IMR-90 (cell line): ENCODE measurements around the gene HAUS7. TPM values are rescaled to one million over a fixed set of nuclear protein-coding genes. Genes with fewer than 3 reads are reported as not detected.

ENCODE experiments used
- ATAC-seq: fragments of 200-7000 bp; cut with Tn5 transposase; 2 replicates; pipeline ENCODE4 v1.9.1; 2020; ENCODE audit warnings: low read depth, mild to moderate bottlenecking, moderate library complexity
- BruUV-seq: library from RNA; stranded (reverse); fragments of 400-500 nt; replicated peaks from 2 replicates; lab custom pipeline; 2021; lab: Mats Ljungman, UMichigan
- CTCF ChIA-PET: fragments of 300-600 bp; formaldehyde crosslinking; extraction: SDS; loops from one replicate; lab custom pipeline; 2021; ENCODE audit warnings: antibody characterized with exemption; lab: Yijun Ruan, JAX
- POLR2A ChIA-PET: fragments of 300-600 bp; sonication (Branson Sonifier 250); formaldehyde crosslinking; loops from one replicate; lab custom pipeline; 2022; ENCODE audit warnings: antibody characterized with exemption; ENCODE audit not compliant: unreplicated experiment; lab: Charles Lee
- DNase-seq: peaks from one replicate; pipeline ENCODE4 v3.0.0; 2013
- H2AFZ ChIP-seq: replicated peaks from 2 replicates; pipeline ENCODE3; 2013; ENCODE audit warnings: low read length, mild to moderate bottlenecking; ENCODE audit not compliant: poor library complexity
- H2AK5ac ChIP-seq: 2 replicates; pipeline ENCODE4 v1.6.1; 2013; ENCODE audit warnings: low read depth, low read length, inconsistent platforms
- H2AK9ac ChIP-seq: replicated peaks from 2 replicates; pipeline ENCODE3; 2013; ENCODE audit warnings: mild to moderate bottlenecking, low read depth, low read length, moderate library complexity; ENCODE audit not compliant: poor library complexity
- H2BK120ac ChIP-seq: 2 replicates; pipeline ENCODE4 v1.6.1; 2013; ENCODE audit warnings: low read depth, low read length, inconsistent platforms
- H2BK15ac ChIP-seq: 3 replicates; pipeline ENCODE4 v1.6.1; 2013; ENCODE audit warnings: low read depth, low read length, inconsistent platforms
- H2BK20ac ChIP-seq: 2 replicates; pipeline ENCODE4 v1.6.1; 2013; ENCODE audit warnings: low read depth, mild to moderate bottlenecking, inconsistent platforms, low read length, moderate library complexity
- H2BK5ac ChIP-seq: 2 replicates; pipeline ENCODE4 v1.6.1; 2013; ENCODE audit warnings: mild to moderate bottlenecking, low read depth, low read length, inconsistent platforms; ENCODE audit not compliant: poor library complexity, severe bottlenecking
- H3K14ac ChIP-seq: replicated peaks from 2 replicates; pipeline ENCODE4 v1.6.1; 2013; ENCODE audit warnings: low read depth, low read length, inconsistent platforms
- H3K18ac ChIP-seq: 2 replicates; pipeline ENCODE4 v1.6.1; 2013; ENCODE audit warnings: low read depth, low read length, control low read depth
- H3K23ac ChIP-seq: 2 replicates; pipeline ENCODE4 v1.6.1; 2013; ENCODE audit warnings: low read depth, low read length, inconsistent platforms
- H3K27ac ChIP-seq: 2 replicates; pipeline ENCODE4 v1.5.1; 2013; ENCODE audit warnings: mild to moderate bottlenecking, control low read depth, low read length; ENCODE audit not compliant: insufficient read depth
- H3K27me3 ChIP-seq: 2 replicates; pipeline ENCODE4 v1.6.1; 2013; ENCODE audit warnings: low read length; ENCODE audit not compliant: control insufficient read depth, insufficient read depth
- H3K36me3 ChIP-seq: 2 replicates; pipeline ENCODE4 v1.6.1; 2013; ENCODE audit warnings: low read length, mixed read lengths; ENCODE audit not compliant: control insufficient read depth, insufficient read depth
- H3K4ac ChIP-seq: 2 replicates; pipeline ENCODE4 v1.6.1; 2013; ENCODE audit warnings: low read depth, low read length, inconsistent platforms
- H3K4me1 ChIP-seq: 2 replicates; pipeline ENCODE4 v1.6.1; 2013; ENCODE audit warnings: low read length, mixed read lengths; ENCODE audit not compliant: control insufficient read depth, insufficient read depth
- H3K4me2 ChIP-seq: 2 replicates; pipeline ENCODE4 v1.6.1; 2013; ENCODE audit warnings: low read depth, mild to moderate bottlenecking, control low read depth, low read length, moderate library complexity
- H3K4me3 ChIP-seq: 2 replicates; pipeline ENCODE4 v1.5.1; 2013; ENCODE audit warnings: low read depth, mild to moderate bottlenecking, control low read depth, low read length, moderate library complexity; ENCODE audit not compliant: insufficient read depth
- H3K56ac ChIP-seq: 2 replicates; pipeline ENCODE4 v1.6.1; 2013; ENCODE audit warnings: low read length, inconsistent platforms; ENCODE audit not compliant: insufficient read depth; ENCODE audit errors: extremely low read depth
- H3K79me1 ChIP-seq, 2 experiments: 2 replicates each; pipeline ENCODE4 v1.6.1; 2013; ENCODE audit warnings: low read length in 2 of 2, inconsistent platforms in 1 of 2, low read depth in 1 of 2
- H3K9ac ChIP-seq: 2 replicates; pipeline ENCODE4 v1.6.1; 2013; ENCODE audit warnings: low read depth, low read length, control low read depth
- H3K9me1 ChIP-seq: 2 replicates; pipeline ENCODE4 v1.6.1; 2013; ENCODE audit warnings: low read length, inconsistent platforms; ENCODE audit not compliant: insufficient read depth
- H3K9me3 ChIP-seq: 2 replicates; pipeline ENCODE4 v1.6.1; 2013; ENCODE audit warnings: low read length; ENCODE audit not compliant: control insufficient read depth, insufficient read depth
- H4K20me1 ChIP-seq: 2 replicates; pipeline ENCODE4 v1.6.1; 2013; ENCODE audit warnings: low read length, inconsistent platforms; ENCODE audit not compliant: insufficient read depth
- H4K5ac ChIP-seq: 2 replicates; pipeline ENCODE4 v1.6.1; 2013; ENCODE audit warnings: mild to moderate bottlenecking, low read depth, low read length, control low read depth
- H4K8ac ChIP-seq, 2 experiments: 2 replicates each; pipeline ENCODE4 v1.6.1; 2013; ENCODE audit warnings: low read depth in 2 of 2, low read length in 2 of 2, control low read depth in 1 of 2, inconsistent platforms in 1 of 2
- H4K91ac ChIP-seq: 2 replicates; pipeline ENCODE4 v1.6.1; 2013; ENCODE audit warnings: low read depth, low read length, inconsistent platforms; ENCODE audit not compliant: insufficient read depth
- BHLHE40 ChIP-seq: fragments of 150-350 bp; IDR thresholded peaks from 2 replicates; pipeline ENCODE4 v1.6.1; 2016; ENCODE audit warnings: mild to moderate bottlenecking, low read depth, low read length
- CEBPB ChIP-seq: IDR thresholded peaks from 2 replicates; pipeline ENCODE4 v1.6.1; 2012; ENCODE audit warnings: low read depth, low read length, improper control_type of control experiment
- CHD1 ChIP-seq: IDR thresholded peaks from 2 replicates; pipeline ENCODE4 v1.6.1; 2012; ENCODE audit warnings: low read depth, low read length, improper control_type of control experiment
- CTCF ChIP-seq: conservative IDR thresholded peaks from 2 replicates; pipeline ENCODE4 v1.5.1; 2012; ENCODE audit warnings: mild to moderate bottlenecking, low read depth, low read length, improper control_type of control experiment
- FOS ChIP-seq: fragments of 150-350 bp; IDR thresholded peaks from 2 replicates; pipeline ENCODE4 v1.6.1; 2016; ENCODE audit warnings: low read depth, low read length
- MAFK ChIP-seq: IDR thresholded peaks from 2 replicates; pipeline ENCODE4 v1.6.1; 2012; ENCODE audit warnings: low read depth, low read length, improper control_type of control experiment
- MAZ ChIP-seq: IDR thresholded peaks from 2 replicates; pipeline ENCODE4 v1.6.1; 2012; ENCODE audit warnings: low read depth, mild to moderate bottlenecking, low read length, improper control_type of control experiment, moderate library complexity, borderline replicate concordance
- MXI1 ChIP-seq: IDR thresholded peaks from 2 replicates; pipeline ENCODE4 v1.6.1; 2012; ENCODE audit warnings: low read depth, mild to moderate bottlenecking, low read length, moderate library complexity, borderline replicate concordance
- NFE2L2 ChIP-seq: fragments of 150-350 bp; IDR thresholded peaks from 2 replicates; pipeline ENCODE4 v1.6.1; 2016; ENCODE audit warnings: low read depth, mild to moderate bottlenecking, low read length
- POLR2A ChIP-seq: IDR thresholded peaks from 2 replicates; pipeline ENCODE4 v1.6.1; 2012; ENCODE audit warnings: mild to moderate bottlenecking, low read depth, low read length
- RAD21 ChIP-seq: IDR thresholded peaks from 2 replicates; pipeline ENCODE4 v1.6.1; 2012; ENCODE audit warnings: low read length, improper control_type of control experiment
- RCOR1 ChIP-seq: IDR thresholded peaks from 2 replicates; pipeline ENCODE4 v1.6.1; 2012; ENCODE audit warnings: mild to moderate bottlenecking, low read length, improper control_type of control experiment; ENCODE audit not compliant: insufficient replicate concordance
- RFX5 ChIP-seq: IDR thresholded peaks from 2 replicates; pipeline ENCODE4 v1.8.0; 2012; ENCODE audit warnings: low read depth, mild to moderate bottlenecking, low read length, moderate library complexity
- SMC3 ChIP-seq: fragments of 150-350 bp; IDR thresholded peaks from 2 replicates; pipeline ENCODE4 v1.6.1; 2016; ENCODE audit warnings: low read depth, mild to moderate bottlenecking, antibody characterized with exemption, low read length, moderate library complexity
- USF2 ChIP-seq: fragments of 150-350 bp; IDR thresholded peaks from 2 replicates; pipeline ENCODE4 v1.6.1; 2017; ENCODE audit warnings: mild to moderate bottlenecking, antibody characterized with exemption, low read length, low read depth
- WGBS, 2 experiments: methylation state at CpG; one replicate each; pipeline versions ENCODE4 v1.1.5 to v1.1.7; 2013; ENCODE audit warnings: missing lambda C conversion rate in 2 of 2; ENCODE audit not compliant: insufficient read length in 1 of 2; ENCODE audit errors: extremely low coverage in 2 of 2; 5-methylcytosine and 5-hydroxymethylcytosine counted together
- dilution Hi-C: fragments of 300-500 bp; cut with HindIII; formaldehyde crosslinking; loops from one replicate; pipeline ENCODE4 v1.14.3; 2018; ENCODE audit warnings: low sequenced_read_pairs; ENCODE audit not compliant: unreplicated experiment
- in situ Hi-C: fragments of 300-500 bp; cut with MboI; formaldehyde crosslinking; loops from 3 replicates; pipeline ENCODE4 v1.14.3; 2019; ENCODE audit warnings: low sequenced_read_pairs, inconsistent platforms, mixed read lengths
- intact Hi-C: fragments of 100-400 bp; cut with micrococcal nuclease; formaldehyde crosslinking; loops from 2 replicates; pipeline ENCODE4 v1.10.0; 2022
- polyA plus RNA-seq, 3 experiments: library from polyadenylated mRNA; depleted of rRNA; stranded (reverse); fragments of >200 nt; gene quantifications; 2 replicates each; pipeline ENCODE4 v1.2.3, GENCODE V29; 2012; ENCODE audit warnings: low replicate concordance in 1 of 3
- total RNA-seq: library from RNA; depleted of rRNA; stranded (reverse); fragments of >200 nt; gene quantifications from 2 replicates; pipeline ENCODE4 v1.2.3, GENCODE V29; 2012
- TF ChIP-seq, protein P1 (sequence below): fragments of 150-350 bp; IDR thresholded peaks from 2 replicates; pipeline ENCODE4 v1.6.1; 2016; ENCODE audit warnings: low read depth, mild to moderate bottlenecking, low read length, moderate library complexity, borderline replicate concordance

Gene HAUS7
- total and polyA plus RNA-seq, 2 of the 4 experiments (the other 2 are of a cell fraction): 10.8 to 25.9 TPM

GRCh38 chrX:153409414-153410101 is 60.8 kb downstream of the HAUS7 start:
- no peak overlapping the region for H2BK5ac ChIP-seq

More at GRCh38 chrX:153409414-153410101, 60.8 kb downstream of the HAUS7 start:
- ChIA-PET POLR2A (no interaction called here), CTCF (no interaction called here)
- ATAC-seq: no peak
- Histone ChIP-seq H3K27ac (no peak overlapping the region), H3K4me1 (no peaks in the 10 kb centered on the region), H4K8ac (no peak overlapping the region), H2AK5ac (no peak overlapping the region), H2AK9ac (no peak overlapping the region), H3K9ac (no peak overlapping the region), H4K20me1 (no peaks in the 10 kb centered on the region), H2BK15ac (no peak overlapping the region), H4K91ac (no peak overlapping the region), H3K27me3 (peaks cover 8% of the 10 kb centered on the region), H3K14ac (no peak overlapping the region), H2BK120ac (no peak overlapping the region), H3K4ac (no peak overlapping the region), H2BK20ac (no peak overlapping the region), H3K56ac (no peak overlapping the region), H2AFZ (no peak overlapping the region), H3K9me3 (no peaks in the 10 kb centered on the region; the same call in 1 of the 2 replicates), H3K4me2 (no peak overlapping the region), H3K18ac (no peak overlapping the region), H3K23ac (no peak overlapping the region), H3K79me1 (no peaks in the 10 kb centered on the region), H3K9me1 (no peaks in the 10 kb centered on the region), H3K36me3 (no peaks in the 10 kb centered on the region), H3K4me3 (no peak overlapping the region), H4K5ac (no peak overlapping the region)
- in situ Hi-C loops (loop anchor here (25.0 kb wide), 1 partner anchor 222 kb away; the partner anchor contains the start of gene MAGEA1), intact Hi-C loops (no loop called here), dilution Hi-C loops (no loop called here)
- 80% methylated on average over 4 of the region's 30 CpGs; no CpG with 5 or more reads in 1 of the 2 experiments for WGBS, 2 experiments
- BruUV-seq: no TSS peak
- DNase-seq: no peak
- TF ChIP-seq CTCF (no peak), USF2 (no peak), SMC3 (no peak), BHLHE40 (no peak), MXI1 (no peak), FOS (no peak), CEBPB (no peak), POLR2A (no peak), RAD21 (no peak), RFX5 (no peak), MAFK (no peak), CHD1 (no peak), RCOR1 (no peak), MAZ (no peak), NFE2L2 (no peak)
- TF ChIP-seq, protein P1, sequence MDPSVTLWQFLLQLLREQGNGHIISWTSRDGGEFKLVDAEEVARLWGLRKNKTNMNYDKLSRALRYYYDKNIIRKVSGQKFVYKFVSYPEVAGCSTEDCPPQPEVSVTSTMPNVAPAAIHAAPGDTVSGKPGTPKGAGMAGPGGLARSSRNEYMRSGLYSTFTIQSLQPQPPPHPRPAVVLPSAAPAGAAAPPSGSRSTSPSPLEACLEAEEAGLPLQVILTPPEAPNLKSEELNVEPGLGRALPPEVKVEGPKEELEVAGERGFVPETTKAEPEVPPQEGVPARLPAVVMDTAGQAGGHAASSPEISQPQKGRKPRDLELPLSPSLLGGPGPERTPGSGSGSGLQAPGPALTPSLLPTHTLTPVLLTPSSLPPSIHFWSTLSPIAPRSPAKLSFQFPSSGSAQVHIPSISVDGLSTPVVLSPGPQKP: no peak
